Tibial nerve (tissue), 3 donors: Measurements from ENCODE around the gene SEMA3A.

Experiments
- POLR2A ChIP-seq, 2 donors: fragments of 450-650 bp; IDR thresholded peaks; one replicate each; pipeline ENCODE4 v1.6.1; 2017; ENCODE audit warnings: antibody characterized with exemption in 2 of 2, mild to moderate bottlenecking in 2 of 2, moderate library complexity in 2 of 2
- TF ChIP-seq, protein P1 (sequence below), 5 experiments: fragments of 200-600 bp in 3 of 5; fragments of 450-650 bp in 2 of 5; sonication (generic) in 3 of 5; IDR thresholded peaks; one replicate each; pipeline ENCODE4 v1.5.1; 2016 to 2019; ENCODE audit warnings: antibody characterized with exemption in 5 of 5, mild to moderate bottlenecking in 3 of 5, moderate library complexity in 2 of 5

DNA sequence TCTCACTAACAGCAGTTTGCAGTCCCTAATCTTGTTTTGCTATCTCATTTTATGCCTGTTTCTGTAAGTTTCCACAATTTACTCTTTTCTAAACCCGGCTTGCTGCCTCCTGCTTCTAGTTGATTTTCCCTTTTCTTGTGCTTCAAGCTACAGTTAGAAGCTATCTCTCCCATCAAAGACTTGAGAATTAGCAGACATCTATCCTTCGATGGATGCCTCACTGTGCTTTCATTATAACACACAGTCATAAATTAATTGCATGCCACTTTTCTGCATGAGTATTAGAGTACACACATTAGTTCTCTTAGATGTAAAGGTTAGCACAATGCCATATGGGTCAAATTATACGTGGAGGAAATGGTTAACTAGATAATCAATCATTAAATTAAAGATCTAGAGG, 48.7 kb downstream of the SEMA3A start:
- no peak for TF ChIP-seq POLR2A (IDR thresholded peaks at IDR 0.05)
- TF ChIP-seq, protein P1, sequence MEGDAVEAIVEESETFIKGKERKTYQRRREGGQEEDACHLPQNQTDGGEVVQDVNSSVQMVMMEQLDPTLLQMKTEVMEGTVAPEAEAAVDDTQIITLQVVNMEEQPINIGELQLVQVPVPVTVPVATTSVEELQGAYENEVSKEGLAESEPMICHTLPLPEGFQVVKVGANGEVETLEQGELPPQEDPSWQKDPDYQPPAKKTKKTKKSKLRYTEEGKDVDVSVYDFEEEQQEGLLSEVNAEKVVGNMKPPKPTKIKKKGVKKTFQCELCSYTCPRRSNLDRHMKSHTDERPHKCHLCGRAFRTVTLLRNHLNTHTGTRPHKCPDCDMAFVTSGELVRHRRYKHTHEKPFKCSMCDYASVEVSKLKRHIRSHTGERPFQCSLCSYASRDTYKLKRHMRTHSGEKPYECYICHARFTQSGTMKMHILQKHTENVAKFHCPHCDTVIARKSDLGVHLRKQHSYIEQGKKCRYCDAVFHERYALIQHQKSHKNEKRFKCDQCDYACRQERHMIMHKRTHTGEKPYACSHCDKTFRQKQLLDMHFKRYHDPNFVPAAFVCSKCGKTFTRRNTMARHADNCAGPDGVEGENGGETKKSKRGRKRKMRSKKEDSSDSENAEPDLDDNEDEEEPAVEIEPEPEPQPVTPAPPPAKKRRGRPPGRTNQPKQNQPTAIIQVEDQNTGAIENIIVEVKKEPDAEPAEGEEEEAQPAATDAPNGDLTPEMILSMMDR (IDR thresholded peaks at IDR 0.05), result no peak
